ENCODE results near the gene ITPR2. TPM values are rescaled to one million over a fixed set of nuclear protein-coding genes. Genes with fewer than 3 reads are reported as not detected.
A peak's percentile ranks its signal among the peaks of the same experiment; 100 is the strongest.
"Not testable (repeated sequence)": the region's sequence is repeated elsewhere in the genome, so short reads cannot be mapped to it uniquely, and the experiment has no call there.

Gene ITPR2
- total RNA-seq, 4 donors from 2014 or later: 32.6 to 87.5 (median 51.9) TPM

DNA sequence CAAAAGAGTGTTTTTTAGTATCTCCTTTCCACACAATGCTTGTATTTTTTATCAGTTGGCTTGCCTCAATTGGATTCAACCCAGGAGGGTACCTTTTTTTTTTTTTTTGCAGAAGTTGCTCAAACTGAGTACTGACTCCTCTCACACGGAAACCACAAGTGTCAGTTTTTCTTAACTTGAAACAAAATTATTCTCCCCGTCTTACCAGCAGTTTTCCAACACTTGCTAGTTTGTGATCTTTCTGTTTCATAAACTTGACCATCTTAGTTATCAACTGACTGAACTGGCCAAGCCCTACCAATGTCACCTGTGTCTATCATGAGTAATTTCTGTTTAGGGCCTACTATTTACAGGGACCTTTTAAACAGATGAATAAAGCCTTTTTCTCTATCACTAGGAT lies 34.1 kb upstream of the ITPR2 start:
- H3K27me3 ChIP-seq: no peaks in the 10 kb centered on the region
- no peaks in the 10 kb centered on the region for H3K36me3 ChIP-seq
- H3K9me3 ChIP-seq: no peaks in the 10 kb centered on the region
- H3K27ac ChIP-seq: no peak overlapping the region
- no peak overlapping the region for H3K4me3 ChIP-seq
- H3K4me1 ChIP-seq: peaks cover 0 to 18% (median 0%) of the 10 kb centered on the region in 4 donors
- no peak for TF ChIP-seq POLR2A (IDR thresholded peaks at IDR 0.05)
- no peak for TF ChIP-seq CTCF (IDR thresholded peaks at IDR 0.05)
- no peak for DNase-seq

DNA sequence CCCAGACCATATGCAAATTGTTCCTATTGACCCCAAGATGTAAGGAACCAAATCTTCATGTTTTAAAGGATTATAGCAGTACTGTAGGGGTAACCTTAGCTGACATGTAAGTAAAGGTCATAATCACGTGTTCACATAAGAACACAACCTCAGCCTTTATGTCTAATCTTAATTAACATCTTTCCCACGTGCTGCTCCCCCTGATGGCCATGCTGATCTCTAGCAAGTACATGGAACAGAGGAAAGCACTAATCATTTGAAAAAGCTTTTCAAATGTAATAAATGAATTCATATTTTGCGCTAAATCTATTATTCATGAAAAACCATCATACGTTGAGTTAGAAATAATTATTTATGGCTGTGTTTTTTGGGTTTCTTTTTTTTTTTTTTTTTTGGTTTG lies 30.5 kb upstream of the ITPR2 start:
- Histone ChIP-seq H3K27me3 (no peaks in the 10 kb centered on the region), H3K27ac (no peak overlapping the region), H3K4me1 (no peaks in the 10 kb centered on the region), H3K36me3 (no peaks in the 10 kb centered on the region), H3K4me3 (no peak overlapping the region), H3K9me3 (no peaks in the 10 kb centered on the region)
- TF ChIP-seq CTCF (IDR thresholded peaks at IDR 0.05): peak in 2 of 6 experiments; percentile 14 to 17
- no peak for TF ChIP-seq POLR2A (IDR thresholded peaks at IDR 0.05)
- DNase-seq: no peak

- H3K27me3 ChIP-seq, H3K4me1 ChIP-seq, H3K36me3 ChIP-seq, H3K27ac ChIP-seq, H3K9me3 ChIP-seq, DNase-seq, H3K4me3 ChIP-seq: not testable (repeated sequence)
Measured at GRCh38 chr12:26862787-26863186, 29.8 kb upstream of the ITPR2 start.

- no peaks in the 10 kb centered on the region for H3K4me1 ChIP-seq
- TF ChIP-seq POLR2A (IDR thresholded peaks at IDR 0.05): no peak
- TF ChIP-seq CTCF (IDR thresholded peaks at IDR 0.05): no peak
- H3K4me3 ChIP-seq: no peak overlapping the region
- H3K27me3 ChIP-seq: no peaks in the 10 kb centered on the region
- no peak for DNase-seq
- no peaks in the 10 kb centered on the region for H3K9me3 ChIP-seq
- H3K36me3 ChIP-seq: no peaks in the 10 kb centered on the region
- no peak overlapping the region for H3K27ac ChIP-seq
Measured at GRCh38 chr12:26861690-26862089, 28.7 kb upstream of the ITPR2 start.

DNA sequence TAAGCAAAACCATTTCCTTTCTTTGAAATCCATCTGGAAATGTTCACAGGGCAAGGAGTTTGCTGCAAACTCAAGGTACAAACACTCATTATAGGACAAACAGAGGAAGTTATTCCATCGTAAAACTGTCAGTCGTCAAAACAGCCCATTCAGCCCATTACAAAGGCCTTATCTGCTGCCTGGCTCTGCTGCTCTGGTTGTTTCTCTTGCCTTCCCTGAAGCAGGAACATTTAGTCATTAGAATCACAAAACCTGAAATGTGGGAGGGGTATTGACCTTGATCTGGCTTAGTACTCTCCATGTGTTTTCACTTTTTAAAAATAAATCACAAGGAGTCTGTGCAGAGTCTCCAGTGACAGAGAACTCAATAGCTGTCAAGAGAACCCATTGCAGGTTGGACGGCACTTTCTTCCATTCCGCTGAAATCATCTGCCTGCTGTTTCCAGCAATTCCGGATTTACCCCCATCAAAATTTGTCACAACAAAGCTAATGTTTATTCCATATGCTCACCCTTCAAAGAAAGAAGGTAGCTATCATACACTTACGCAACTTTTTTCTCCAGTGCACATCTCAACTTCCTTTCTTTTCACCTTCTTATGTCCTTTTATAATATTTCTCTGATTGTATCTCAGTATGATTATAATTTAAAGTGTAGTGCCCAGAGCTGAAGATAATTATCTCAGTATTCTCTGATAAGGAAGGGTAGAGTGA lies 24.6 kb upstream of the ITPR2 start:
- no peaks in the 10 kb centered on the region for H3K9me3 ChIP-seq
- H3K27ac ChIP-seq: no peak overlapping the region
- H3K27me3 ChIP-seq: no peaks in the 10 kb centered on the region
- H3K4me3 ChIP-seq: no peak overlapping the region
- DNase-seq: no peak
- no peak for TF ChIP-seq POLR2A (IDR thresholded peaks at IDR 0.05)
- TF ChIP-seq CTCF (IDR thresholded peaks at IDR 0.05): no peak
- no peaks in the 10 kb centered on the region for H3K36me3 ChIP-seq
- H3K4me1 ChIP-seq: no peaks in the 10 kb centered on the region

DNA sequence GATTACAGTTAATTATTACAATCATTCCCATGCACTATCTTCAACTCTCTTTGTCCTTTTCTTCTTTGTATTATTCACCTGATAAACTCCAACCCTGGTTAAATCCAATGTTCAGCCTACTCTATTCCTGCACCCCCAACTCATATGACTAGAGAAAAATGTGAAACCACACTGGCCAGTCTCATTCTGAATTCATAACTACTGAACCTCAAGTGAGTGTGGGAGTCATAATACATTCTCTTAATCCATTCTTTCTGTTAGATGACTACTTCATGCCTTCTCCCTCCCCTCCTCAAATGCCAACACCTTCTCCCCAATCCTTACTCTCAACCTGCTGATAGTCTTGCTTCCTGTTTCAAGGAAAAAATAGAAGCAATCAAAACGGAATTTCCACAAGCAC lies 22.3 kb upstream of the ITPR2 start:
- Histone ChIP-seq H3K27ac (no peak overlapping the region), H3K4me1 (no peaks in the 10 kb centered on the region), H3K27me3 (no peaks in the 10 kb centered on the region), H3K36me3 (no peaks in the 10 kb centered on the region), H3K4me3 (no peak overlapping the region), H3K9me3 (no peaks in the 10 kb centered on the region)
- DNase-seq: no peak
- TF ChIP-seq POLR2A (IDR thresholded peaks at IDR 0.05) (no peak), CTCF (IDR thresholded peaks at IDR 0.05) (no peak)

All from Peyer's patch (tissue), 4 donors.